ENCODE data around the gene PFN1.

- TF ChIP-seq CTCF (IDR thresholded peaks at IDR 0.05) (no peak), POLR2AphosphoS5 (IDR thresholded peaks at IDR 0.05) (no peak), POLR2A (IDR thresholded peaks at IDR 0.05) (no peak)
Observed at GRCh38 chr17:4938688-4939545, 9.4 kb downstream of the PFN1 start.
